Activated CD8-positive, alpha-beta T cell treated with anti-CD3 and anti-CD28 coated beads, Interleukin-2, amount 10 ng/mL, durations not matched to agents 7 days and 5 days (primary cell): ENCODE data around the gene FRS2. TPM values are rescaled to one million over a fixed set of nuclear protein-coding genes. Genes with fewer than 3 reads are reported as not detected.

ENCODE experiments used
- ATAC-seq: fragments of 150-1000 bp; cut with Tn5 transposase; one replicate; pipeline ENCODE4 v1.10.0; 2021; ENCODE audit warnings: moderate library complexity
- CTCF ChIA-PET: fragments of 350-600 bp; sonication (Branson Sonifier 250); formaldehyde crosslinking; loops from one replicate; lab custom pipeline; 2021; ENCODE audit warnings: antibody characterized with exemption; lab: Charles Lee
- POLR2A ChIA-PET: fragments of 350-600 bp; sonication (Branson Sonifier 250); formaldehyde crosslinking; loops from one replicate; lab custom pipeline; 2021; ENCODE audit warnings: antibody characterized with exemption; lab: Charles Lee
- DNase-seq: peaks from one replicate; pipeline ENCODE4 v3.0.0-alpha.2; 2020
- H3K27ac Mint-ChIP-seq: one replicate; pipeline ENCODE4 v1.8.0; 2021; ENCODE audit warnings: mild to moderate bottlenecking, mixed read lengths
- H3K27me3 Mint-ChIP-seq: one replicate; pipeline ENCODE4 v1.8.0; 2021; ENCODE audit warnings: low read depth, mixed read lengths
- H3K36me3 Mint-ChIP-seq: one replicate; pipeline ENCODE4 v1.8.0; 2021; ENCODE audit warnings: low read depth, mixed read lengths
- H3K4me1 Mint-ChIP-seq: one replicate; pipeline ENCODE4 v1.8.0; 2021; ENCODE audit warnings: low read depth, mixed read lengths
- H3K4me3 Mint-ChIP-seq: one replicate; pipeline ENCODE4 v1.8.0; 2021; ENCODE audit warnings: mild to moderate bottlenecking, mixed read lengths
- H3K9me3 Mint-ChIP-seq: one replicate; pipeline ENCODE4 v1.8.0; 2022; ENCODE audit warnings: mixed read lengths; ENCODE audit not compliant: insufficient read depth
- total RNA-seq, 2 experiments: library from RNA; stranded (reverse); gene quantifications; one replicate each; pipeline ENCODE4 v1.2.3, GENCODE V29; 2021

Gene FRS2
- total RNA-seq, 2 experiments from 2014 or later, result 13.0 to 13.7 TPM

- H3K27me3 Mint-ChIP-seq, result no peaks in the 10 kb centered on the region
- ChIA-PET CTCF (interaction anchor here (0.6 to 6.1 kb wide), 37 partner anchors 8 to 416 kb away, joined by 3 to 67 read pairs (median 5); partner anchors contain the start of genes CCT2 and FRS2), POLR2A (no interaction called here)
- no peak overlapping the region for H3K4me3 Mint-ChIP-seq
- H3K27ac Mint-ChIP-seq, result no peak overlapping the region
- ATAC-seq, result peak; percentile 87
- no peaks in the 10 kb centered on the region for H3K9me3 Mint-ChIP-seq
- DNase-seq, result peak; percentile 63
- peaks cover 23% of the 10 kb centered on the region for H3K36me3 Mint-ChIP-seq
- H3K4me1 Mint-ChIP-seq, result peaks cover 2% of the 10 kb centered on the region
Measured at GRCh38 chr12:69570545-69571399, 100.6 kb downstream of the FRS2 start.

GRCh38 chr12:69575346-69575745 lies 105.2 kb downstream of the FRS2 start:
- Mint-ChIP-seq H3K9me3 (no peaks in the 10 kb centered on the region), H3K4me1 (no peaks in the 10 kb centered on the region), H3K27ac (no peak overlapping the region), H3K27me3 (no peaks in the 10 kb centered on the region), H3K36me3 (peaks cover 22% of the 10 kb centered on the region), H3K4me3 (no peak overlapping the region)
- ATAC-seq (no peak), DNase-seq (no peak)
- ChIA-PET POLR2A (no interaction called here), CTCF (interaction anchor here (1.3 kb wide), 1 partner anchor 218 kb away, joined by 3 read pairs; no protein-coding TSS in a partner anchor)

GRCh38 chr12:69578283-69578682 lies 108.1 kb downstream of the FRS2 start:
- H3K4me1 Mint-ChIP-seq, result no peaks in the 10 kb centered on the region

GRCh38 chr12:69579029-69579428 lies 108.8 kb downstream of the FRS2 start:
- ChIA-PET CTCF (interaction anchor here (0.6 to 2.6 kb wide), 7 partner anchors 9 to 425 kb away, joined by 3 to 22 read pairs (median 5); no protein-coding TSS in a partner anchor), POLR2A (no interaction called here)
- no peaks in the 10 kb centered on the region for H3K9me3 Mint-ChIP-seq
- ATAC-seq (no peak), DNase-seq (no peak)
- H3K4me3 Mint-ChIP-seq, result no peak overlapping the region
- peaks cover 3% of the 10 kb centered on the region for H3K4me1 Mint-ChIP-seq
- H3K27ac Mint-ChIP-seq, result no peak overlapping the region
- no peaks in the 10 kb centered on the region for H3K27me3 Mint-ChIP-seq
- H3K36me3 Mint-ChIP-seq, result peaks cover 10% of the 10 kb centered on the region

More at GRCh38 chr12:69578283-69578682, 108.1 kb downstream of the FRS2 start:
- Mint-ChIP-seq H3K27me3 (no peaks in the 10 kb centered on the region), H3K4me3 (no peak overlapping the region), H3K27ac (no peak overlapping the region), H3K36me3 (peaks cover 13% of the 10 kb centered on the region), H3K9me3 (no peaks in the 10 kb centered on the region)
- no peak for ATAC-seq
- DNase-seq, result no peak
- ChIA-PET POLR2A (no interaction called here), CTCF (interaction anchor here (1.6 kb wide), 1 partner anchor 212 kb away, joined by 3 read pairs; no protein-coding TSS in a partner anchor)

GRCh38 chr12:69580074-69580473 lies 109.9 kb downstream of the FRS2 start:
- DNase-seq (no peak), ATAC-seq (no peak)
- POLR2A ChIA-PET, result no interaction called here
- CTCF ChIA-PET, result interaction anchor here (1.3 to 2.6 kb wide), 5 partner anchors 10 to 426 kb away, joined by 3 to 22 read pairs (median 5); no protein-coding TSS in a partner anchor
- Mint-ChIP-seq H3K27ac (no peak overlapping the region), H3K9me3 (no peaks in the 10 kb centered on the region), H3K27me3 (no peaks in the 10 kb centered on the region), H3K4me3 (no peak overlapping the region), H3K36me3 (peaks cover 2% of the 10 kb centered on the region), H3K4me1 (peaks cover 3% of the 10 kb centered on the region)

- H3K27ac Mint-ChIP-seq, result no peak overlapping the region
- H3K4me1 Mint-ChIP-seq, result peaks cover 11% of the 10 kb centered on the region
- ATAC-seq (no peak), DNase-seq (no peak)
- H3K9me3 Mint-ChIP-seq, result no peaks in the 10 kb centered on the region
- no peak overlapping the region for H3K4me3 Mint-ChIP-seq
- POLR2A ChIA-PET, result no interaction called here
- H3K36me3 Mint-ChIP-seq, result peaks cover 17% of the 10 kb centered on the region
- CTCF ChIA-PET, result interaction anchor here (2.1 to 3.3 kb wide), 2 partner anchors 12 to 225 kb away, joined by 6 to 21 read pairs; no protein-coding TSS in a partner anchor
- H3K27me3 Mint-ChIP-seq, result no peaks in the 10 kb centered on the region
Measured at GRCh38 chr12:69583203-69583602, 113.0 kb downstream of the FRS2 start.

- H3K4me3 Mint-ChIP-seq, result peak within 1 kb of the TSS; percentile 96
- CTCF ChIA-PET, result interaction anchor here (1.0 to 2.5 kb wide), 3 partner anchors 15 to 255 kb away, joined by 4 to 16 read pairs (median 9); no protein-coding TSS in a partner anchor
- peaks cover 36% of the 10 kb centered on the region for H3K36me3 Mint-ChIP-seq
- no peaks in the 10 kb centered on the region for H3K27me3 Mint-ChIP-seq
- H3K4me1 Mint-ChIP-seq, result peaks cover 13% of the 10 kb centered on the region
- POLR2A ChIA-PET, result interaction anchor here (0.5 to 2.0 kb wide), 6 partner anchors 115 to 757 kb away, joined by 3 to 12 read pairs (median 5); partner anchors contain the start of gene FRS2
- ATAC-seq (peak; percentile 92), DNase-seq (peak; percentile 98)
- H3K9me3 Mint-ChIP-seq, result no peaks in the 10 kb centered on the region
- peak within 1 kb of the TSS; percentile 98 for H3K27ac Mint-ChIP-seq
Measured at GRCh38 chr12:69585189-69586062, 115.2 kb downstream of the FRS2 start, which contains the start of gene CCT2. TSS of gene CCT2 (plus strand) at chr12:69585459. CDS start at chr12:69585522, 63 bp downstream.

- Mint-ChIP-seq H3K36me3 (peaks cover 62% of the 10 kb centered on the region), H3K4me1 (peaks cover 13% of the 10 kb centered on the region), H3K9me3 (no peaks in the 10 kb centered on the region), H3K4me3 (no peak overlapping the region), H3K27me3 (no peaks in the 10 kb centered on the region), H3K27ac (no peak overlapping the region)
- no peak for ATAC-seq
- POLR2A ChIA-PET, result interaction anchor here (1.2 kb wide), 1 partner anchor 10 kb away, joined by 3 read pairs; no protein-coding TSS in a partner anchor
- DNase-seq, result no peak
- CTCF ChIA-PET, result no interaction called here
Measured at GRCh38 chr12:69588527-69588926, 118.3 kb downstream of the FRS2 start.

- Mint-ChIP-seq H3K9me3 (no peaks in the 10 kb centered on the region), H3K27me3 (no peaks in the 10 kb centered on the region), H3K27ac (no peak overlapping the region), H3K4me1 (peaks cover 10% of the 10 kb centered on the region), H3K4me3 (no peak overlapping the region), H3K36me3 (peaks cover 66% of the 10 kb centered on the region)
- CTCF ChIA-PET, result no interaction called here
- ATAC-seq (no peak), DNase-seq (no peak)
- POLR2A ChIA-PET, result interaction anchor here (0.9 to 1.2 kb wide), 2 partner anchors 9 to 264 kb away, joined by 3 read pairs; no protein-coding TSS in a partner anchor
Measured at GRCh38 chr12:69589082-69589481, 118.9 kb downstream of the FRS2 start.

- ChIA-PET CTCF (no interaction called here), POLR2A (no interaction called here)
- no peak overlapping the region for H3K27ac Mint-ChIP-seq
- DNase-seq (no peak), ATAC-seq (peak; percentile 19)
- peaks cover 69% of the 10 kb centered on the region for H3K36me3 Mint-ChIP-seq
- H3K4me3 Mint-ChIP-seq, result no peak overlapping the region
- no peaks in the 10 kb centered on the region for H3K27me3 Mint-ChIP-seq
- H3K4me1 Mint-ChIP-seq, result peaks cover 5% of the 10 kb centered on the region
- no peaks in the 10 kb centered on the region for H3K9me3 Mint-ChIP-seq
Measured at GRCh38 chr12:69595689-69596088, 125.5 kb downstream of the FRS2 start.

- Mint-ChIP-seq H3K27ac (no peak overlapping the region), H3K9me3 (no peaks in the 10 kb centered on the region), H3K36me3 (peaks cover 71% of the 10 kb centered on the region), H3K4me3 (no peak overlapping the region), H3K4me1 (peaks cover 8% of the 10 kb centered on the region), H3K27me3 (no peaks in the 10 kb centered on the region)
- ATAC-seq, result no peak
- ChIA-PET POLR2A (interaction anchor here (0.7 to 0.9 kb wide), 2 partner anchors 9 to 21 kb away, joined by 3 to 4 read pairs; no protein-coding TSS in a partner anchor), CTCF (no interaction called here)
- DNase-seq, result no peak
Measured at GRCh38 chr12:69598174-69598753, 128.1 kb downstream of the FRS2 start.
